Thymus (tissue), 11 donors: ENCODE results near the gene RUNX2. TPM values are rescaled to one million over a fixed set of nuclear protein-coding genes. Genes with fewer than 3 reads are reported as not detected.

Source experiments
- DNase-seq, 9 donors: peaks; one replicate each; pipeline ENCODE4 v3.0.0-alpha.2; 2013; ENCODE audit warnings: low spot score in 9 of 9, low read depth in 6 of 9, missing footprints in 1 of 9
- H3K27ac ChIP-seq, 2 donors: one replicate each; pipeline ENCODE4 v1.5.1; 2013; ENCODE audit warnings: control low read depth in 1 of 2, low read depth in 1 of 2, low read length in 1 of 2, mild to moderate bottlenecking in 1 of 2, moderate library complexity in 1 of 2
- H3K27me3 ChIP-seq, 2 donors: one replicate each; pipeline ENCODE4 v1.5.1; 2013; ENCODE audit warnings: low read length in 1 of 2; ENCODE audit not compliant: control insufficient read depth in 2 of 2, insufficient read depth in 1 of 2
- H3K36me3 ChIP-seq, 2 donors: one replicate each; pipeline ENCODE4 v1.5.1; 2013; ENCODE audit warnings: low read length in 1 of 2, mild to moderate bottlenecking in 1 of 2, moderate library complexity in 1 of 2; ENCODE audit not compliant: control insufficient read depth in 2 of 2, insufficient read depth in 2 of 2
- H3K4me1 ChIP-seq, 2 donors: one replicate each; pipeline ENCODE4 v1.5.1; 2013; ENCODE audit warnings: low read length in 2 of 2; ENCODE audit not compliant: control insufficient read depth in 2 of 2, insufficient read depth in 2 of 2
- H3K4me3 ChIP-seq, 2 donors: one replicate each; pipeline ENCODE4 v1.5.1; 2013; ENCODE audit warnings: low read length in 2 of 2, control low read depth in 1 of 2, mild to moderate bottlenecking in 1 of 2
- H3K9me3 ChIP-seq, 2 donors: one replicate each; pipeline ENCODE4 v1.5.1; 2013; ENCODE audit warnings: low read length in 1 of 2, mild to moderate bottlenecking in 1 of 2; ENCODE audit not compliant: control insufficient read depth in 2 of 2, insufficient read depth in 1 of 2
- WGBS: extraction: QIAGEN DNeasy Blood & Tissue Kit; methylation state at CpG from one replicate; pipeline ENCODE4 v1.1.7; 2013; 5-methylcytosine and 5-hydroxymethylcytosine counted together
- polyA plus RNA-seq: library from polyadenylated mRNA; stranded (reverse); fragments of 200-250 nt; gene quantifications from one replicate; pipeline ENCODE4 v1.2.3, GENCODE V29; 2013
- total RNA-seq: library from RNA; stranded (reverse); fragments of 120-200 nt; gene quantifications from one replicate; pipeline ENCODE4 v1.2.4, GENCODE V29; 2013
- donor health status: healthy.

Gene RUNX2
- total and polyA plus RNA-seq, 2 donors: 3.7 to 7.1 TPM

DNA sequence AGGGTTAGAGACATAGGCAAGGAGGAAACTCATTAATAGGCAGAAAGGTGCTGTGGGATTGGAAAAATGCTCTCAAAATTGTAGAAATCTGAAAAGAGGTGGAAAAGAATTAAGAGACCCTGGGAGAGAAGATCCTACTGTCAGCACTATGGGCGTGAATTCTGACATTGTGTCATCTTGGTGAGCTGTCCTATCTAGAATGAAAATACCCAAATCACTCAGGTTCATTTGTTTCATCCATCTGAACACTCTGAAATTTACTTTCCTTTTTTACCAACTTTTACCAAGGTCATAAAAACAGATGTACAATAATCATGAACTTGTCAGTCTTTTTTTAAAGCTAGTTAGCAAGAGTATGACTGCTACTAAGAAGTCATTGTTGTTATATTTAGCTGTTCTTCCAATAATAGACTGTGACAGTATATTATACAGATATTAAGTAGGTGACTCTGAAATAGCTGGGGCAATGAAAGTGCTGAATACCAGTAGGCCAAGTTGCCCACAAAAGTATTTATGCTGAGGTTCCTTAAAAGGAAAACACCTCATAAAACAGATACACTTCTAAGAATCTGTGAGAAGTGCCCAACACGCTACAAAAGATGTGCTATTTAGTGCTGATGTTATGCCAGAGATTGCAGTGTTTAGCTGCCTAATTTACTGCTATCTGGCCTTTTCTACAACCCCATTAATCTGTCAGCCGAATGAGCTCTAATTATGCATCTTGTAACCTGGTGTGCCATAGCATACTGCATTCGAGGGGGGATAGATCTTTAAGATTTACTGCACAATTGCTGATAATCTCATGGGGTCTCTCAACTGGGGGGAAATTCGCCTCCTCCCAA lies 267.1 kb downstream of the RUNX2 start:
- Histone ChIP-seq H3K27me3 (no peaks in the 10 kb centered on the region), H3K27ac (no peak overlapping the region), H3K4me3 (no peak overlapping the region), H3K36me3 (no peaks in the 10 kb centered on the region), H3K9me3 (peaks cover 0 to 4% of the 10 kb centered on the region in 2 donors), H3K4me1 (no peaks in the 10 kb centered on the region)
- WGBS: 97% methylated on average over 5 of the region's 5 CpGs
- no peak for DNase-seq

DNA sequence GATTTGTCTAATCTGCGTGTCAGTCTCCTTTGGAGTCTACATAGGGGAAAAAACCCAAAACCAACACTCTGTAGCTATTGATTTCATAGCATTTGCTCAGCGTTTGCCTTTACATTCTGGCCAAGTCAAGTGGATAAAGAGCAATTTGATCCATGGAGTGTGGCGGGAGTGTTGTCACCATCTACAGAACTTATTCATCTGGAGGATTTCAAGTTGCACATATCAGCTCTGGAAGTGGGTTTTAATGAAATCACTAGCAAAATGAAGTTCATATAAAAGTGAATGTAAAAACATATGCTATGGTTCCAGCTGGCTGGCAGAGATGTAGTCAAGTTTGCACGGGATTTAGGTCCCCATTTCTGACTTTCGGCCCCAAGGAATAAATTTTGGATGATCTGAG lies 269.3 kb downstream of the RUNX2 start:
- Histone ChIP-seq H3K4me3 (no peak overlapping the region), H3K27me3 (no peaks in the 10 kb centered on the region), H3K4me1 (no peaks in the 10 kb centered on the region), H3K9me3 (peaks cover 0 to 4% of the 10 kb centered on the region in 2 donors), H3K36me3 (no peaks in the 10 kb centered on the region), H3K27ac (no peak overlapping the region)
- DNase-seq: no peak
- WGBS: 97% methylated on average over 5 of the region's 5 CpGs

GRCh38 chr6:45599053-45599452 lies 270.9 kb downstream of the RUNX2 start:
- H3K27me3 ChIP-seq: no peaks in the 10 kb centered on the region
- H3K9me3 ChIP-seq: peaks cover 0 to 4% of the 10 kb centered on the region in 2 donors
- H3K36me3 ChIP-seq: no peaks in the 10 kb centered on the region
- DNase-seq: no peak
- no peak overlapping the region for H3K27ac ChIP-seq
- no peak overlapping the region for H3K4me3 ChIP-seq
- no peaks in the 10 kb centered on the region for H3K4me1 ChIP-seq

DNA sequence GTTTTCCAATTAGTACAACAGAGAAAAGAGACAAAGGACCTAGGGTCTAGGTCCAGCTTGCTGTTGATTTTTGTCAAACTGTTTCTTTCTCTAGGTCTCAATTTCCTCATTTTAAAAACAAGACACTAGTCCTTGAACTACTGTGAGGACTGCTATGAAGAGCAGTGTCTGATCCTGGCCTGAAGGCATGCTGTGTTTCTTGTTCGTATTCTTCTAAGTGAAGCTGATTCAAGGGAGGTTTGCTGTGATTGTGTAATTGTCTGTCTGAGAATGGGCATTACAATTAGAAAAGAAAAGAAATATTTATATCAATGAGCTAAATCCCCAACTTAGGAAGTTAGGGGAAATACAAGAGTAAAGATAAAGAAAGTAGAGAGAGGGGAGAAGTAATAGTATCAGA lies 277.8 kb downstream of the RUNX2 start:
- Histone ChIP-seq H3K9me3 (no peaks in the 10 kb centered on the region), H3K4me1 (no peaks in the 10 kb centered on the region)
- 100% methylated on average over 1 of the region's 1 CpG for WGBS

DNA sequence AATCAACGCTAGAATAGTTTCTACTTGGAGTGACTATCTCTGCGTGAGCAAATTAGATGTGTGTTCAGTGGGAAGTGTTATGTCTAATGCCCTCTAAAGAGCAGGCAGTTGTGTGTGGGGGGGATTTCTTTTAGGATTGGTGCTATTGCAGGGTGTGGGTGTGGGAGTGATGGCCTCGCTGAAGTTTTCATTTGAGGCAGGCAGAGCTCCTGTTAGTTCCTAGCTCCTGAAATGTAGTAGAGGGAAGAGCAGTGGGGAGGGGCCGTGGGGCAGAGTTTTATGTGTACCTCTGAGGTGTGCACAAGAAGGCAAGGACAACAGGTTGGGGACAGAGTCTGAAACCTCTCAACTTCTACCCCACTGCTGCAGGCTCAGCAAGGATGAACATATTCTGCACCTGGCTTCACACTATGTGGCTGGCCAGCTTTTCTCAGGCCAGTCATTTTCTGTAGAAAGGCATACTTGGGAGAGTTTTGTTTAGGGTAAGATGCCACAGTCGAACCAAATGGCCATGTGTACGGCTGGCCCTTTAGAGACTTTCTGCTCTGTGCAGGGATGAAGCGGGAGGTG lies 278.8 kb downstream of the RUNX2 start:
- Histone ChIP-seq H3K36me3 (no peaks in the 10 kb centered on the region), H3K27ac (no peak overlapping the region), H3K4me1 (no peaks in the 10 kb centered on the region), H3K4me3 (no peak overlapping the region), H3K9me3 (no peaks in the 10 kb centered on the region), H3K27me3 (no peaks in the 10 kb centered on the region)
- WGBS: 88% methylated on average over 7 of the region's 7 CpGs
- DNase-seq: no peak

More for the DNA sequence above, 277.8 kb downstream of the RUNX2 start:
- no peak for DNase-seq
- H3K27ac ChIP-seq: no peak overlapping the region
- no peak overlapping the region for H3K4me3 ChIP-seq
- no peaks in the 10 kb centered on the region for H3K27me3 ChIP-seq
- no peaks in the 10 kb centered on the region for H3K36me3 ChIP-seq

DNA sequence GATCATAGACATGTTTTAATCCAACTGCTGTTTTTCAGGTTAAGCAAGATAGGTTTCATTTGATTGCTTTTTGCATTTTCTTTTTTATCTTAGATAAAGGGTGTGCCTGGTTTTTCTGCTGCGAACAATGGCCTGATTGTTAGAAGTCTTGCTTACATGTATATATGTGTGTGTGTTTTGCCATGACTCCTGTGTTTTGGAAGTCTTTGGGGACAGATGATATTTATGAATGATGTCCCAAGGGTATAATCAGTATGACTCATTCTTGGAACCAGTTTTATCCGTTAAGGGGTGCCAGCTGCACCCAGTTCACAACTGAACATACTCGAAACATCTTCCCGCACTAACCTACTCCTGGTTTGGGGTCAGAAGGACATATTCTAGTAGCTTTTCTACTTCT lies 279.7 kb downstream of the RUNX2 start:
- H3K4me3 ChIP-seq: no peak overlapping the region
- no peaks in the 10 kb centered on the region for H3K9me3 ChIP-seq
- H3K4me1 ChIP-seq: no peaks in the 10 kb centered on the region
- no peaks in the 10 kb centered on the region for H3K27me3 ChIP-seq
- no peak overlapping the region for H3K27ac ChIP-seq
- WGBS: 95% methylated on average over 4 of the region's 4 CpGs
- no peaks in the 10 kb centered on the region for H3K36me3 ChIP-seq
- DNase-seq: no peak

DNA sequence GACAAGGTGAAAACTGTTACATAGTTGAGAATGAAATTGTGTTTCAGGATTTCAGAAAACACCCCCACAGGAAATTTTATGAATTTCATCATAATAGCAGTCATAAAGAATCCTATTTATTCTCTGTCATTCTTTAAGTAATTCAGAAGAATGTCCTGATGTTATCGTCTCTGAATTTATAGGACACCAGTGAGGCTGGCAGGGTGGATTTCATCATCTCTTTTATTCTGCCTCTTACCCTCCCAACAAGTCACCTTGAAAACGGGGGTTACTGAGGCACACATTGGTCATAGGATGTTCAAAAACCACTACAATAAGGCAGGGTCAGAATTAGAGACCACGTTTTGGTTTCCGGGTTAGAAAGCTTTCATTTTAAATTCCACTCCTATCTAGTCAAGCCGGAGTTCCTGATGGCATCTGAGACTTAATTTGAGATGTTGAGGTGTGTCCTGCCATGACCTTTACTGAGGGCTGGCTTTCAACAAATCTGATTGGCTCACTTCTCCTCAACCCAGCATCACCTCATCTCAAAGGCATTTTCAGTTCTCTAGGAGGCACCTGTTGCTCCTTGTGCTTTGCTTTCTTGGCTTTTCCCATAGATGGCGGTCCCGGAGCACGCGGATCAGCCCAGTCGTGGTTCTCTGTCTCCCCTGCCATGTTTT lies 280.3 kb downstream of the RUNX2 start:
- no peaks in the 10 kb centered on the region for H3K9me3 ChIP-seq
- 93% methylated on average over 10 of the region's 10 CpGs for WGBS
- no peaks in the 10 kb centered on the region for H3K36me3 ChIP-seq
- no peak for DNase-seq
- no peaks in the 10 kb centered on the region for H3K27me3 ChIP-seq
- H3K4me3 ChIP-seq: no peak overlapping the region
- H3K4me1 ChIP-seq: no peaks in the 10 kb centered on the region
- H3K27ac ChIP-seq: no peak overlapping the region

GRCh38 chr6:45609141-45609638 lies 281.1 kb downstream of the RUNX2 start:
- H3K4me3 ChIP-seq: no peak overlapping the region
- no peaks in the 10 kb centered on the region for H3K9me3 ChIP-seq
- H3K27me3 ChIP-seq: no peaks in the 10 kb centered on the region
- no peaks in the 10 kb centered on the region for H3K36me3 ChIP-seq
- WGBS: 89% methylated on average over 6 of the region's 6 CpGs
- no peaks in the 10 kb centered on the region for H3K4me1 ChIP-seq
- no peak for DNase-seq
- H3K27ac ChIP-seq: no peak overlapping the region

GRCh38 chr6:45610374-45610773 lies 282.2 kb downstream of the RUNX2 start:
- WGBS: 88% methylated on average over 1 of the region's 1 CpG
- no peak for DNase-seq
- H3K27ac ChIP-seq: no peak overlapping the region
- no peaks in the 10 kb centered on the region for H3K27me3 ChIP-seq
- H3K4me1 ChIP-seq: no peaks in the 10 kb centered on the region
- no peaks in the 10 kb centered on the region for H3K9me3 ChIP-seq
- H3K4me3 ChIP-seq: no peak overlapping the region
- H3K36me3 ChIP-seq: no peaks in the 10 kb centered on the region
